Lower leg skin (tissue), 3 donors: Measurements from ENCODE around the gene CPEB3.

Experiments used
- CTCF ChIP-seq, 3 donors: fragments of 450-650 bp; IDR thresholded peaks; one replicate each; pipeline ENCODE4 v1.5.1; 2016; ENCODE audit warnings: antibody characterized with exemption in 3 of 3, mild to moderate bottlenecking in 3 of 3, moderate library complexity in 2 of 3
- POLR2A ChIP-seq, 2 donors: fragments of 450-650 bp; IDR thresholded peaks; one replicate each; pipeline ENCODE4 v1.6.1; 2016 to 2017; ENCODE audit warnings: antibody characterized with exemption in 2 of 2, mild to moderate bottlenecking in 1 of 2, moderate library complexity in 1 of 2

- no peak for TF ChIP-seq CTCF (IDR thresholded peaks at IDR 0.05)
- TF ChIP-seq POLR2A (IDR thresholded peaks at IDR 0.05), result no peak
Observed at GRCh38 chr10:92024700-92025099, 266.2 kb downstream of the CPEB3 start.
